Activated CD4-positive, alpha-beta T cell treated with anti-CD3 and anti-CD28 coated beads for 1 hour (primary cell): ENCODE data around the gene SIMC1.
A peak's percentile ranks its signal among the peaks of the same experiment; 100 is the strongest.

ENCODE experiments used
- DNase-seq: peaks from one replicate; pipeline ENCODE4 v3.0.0-alpha.2; 2020

SIMC1 gene

GRCh38 chr5:176317534-176318374 lies 79.5 kb downstream of the SIMC1 start:
- no peak for DNase-seq

GRCh38 chr5:176319827-176320554 lies 81.8 kb downstream of the SIMC1 start:
- DNase-seq = no peak

DNA sequence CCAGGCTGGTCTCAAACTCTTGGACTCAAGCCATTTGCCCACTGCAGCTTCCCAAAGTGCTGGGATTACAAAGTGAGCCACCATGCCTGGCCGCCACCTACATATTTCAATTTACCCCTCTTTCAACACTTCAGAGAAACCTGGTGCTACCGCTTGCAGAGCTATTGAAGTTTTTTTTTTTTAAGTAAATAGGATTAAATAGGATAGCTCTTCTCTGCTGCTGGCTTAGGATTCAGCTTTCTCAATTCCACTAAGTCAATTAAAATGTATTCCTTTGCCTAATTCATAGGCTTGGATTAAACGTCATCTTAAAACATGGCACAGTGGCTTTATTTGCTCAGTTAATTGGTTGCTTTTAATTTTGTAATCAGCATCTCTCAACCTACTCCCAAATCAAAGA lies 82.4 kb downstream of the SIMC1 start:
- no peak for DNase-seq

GRCh38 chr5:176334031-176334770 lies 96.0 kb downstream of the SIMC1 start:
- no peak for DNase-seq

- no peak for DNase-seq
These were observed 99.7 kb downstream of the SIMC1 start for GRCh38 chr5:176337913-176338312.

GRCh38 chr5:176339304-176339703 lies 101.1 kb downstream of the SIMC1 start:
- DNase-seq = no peak

DNA sequence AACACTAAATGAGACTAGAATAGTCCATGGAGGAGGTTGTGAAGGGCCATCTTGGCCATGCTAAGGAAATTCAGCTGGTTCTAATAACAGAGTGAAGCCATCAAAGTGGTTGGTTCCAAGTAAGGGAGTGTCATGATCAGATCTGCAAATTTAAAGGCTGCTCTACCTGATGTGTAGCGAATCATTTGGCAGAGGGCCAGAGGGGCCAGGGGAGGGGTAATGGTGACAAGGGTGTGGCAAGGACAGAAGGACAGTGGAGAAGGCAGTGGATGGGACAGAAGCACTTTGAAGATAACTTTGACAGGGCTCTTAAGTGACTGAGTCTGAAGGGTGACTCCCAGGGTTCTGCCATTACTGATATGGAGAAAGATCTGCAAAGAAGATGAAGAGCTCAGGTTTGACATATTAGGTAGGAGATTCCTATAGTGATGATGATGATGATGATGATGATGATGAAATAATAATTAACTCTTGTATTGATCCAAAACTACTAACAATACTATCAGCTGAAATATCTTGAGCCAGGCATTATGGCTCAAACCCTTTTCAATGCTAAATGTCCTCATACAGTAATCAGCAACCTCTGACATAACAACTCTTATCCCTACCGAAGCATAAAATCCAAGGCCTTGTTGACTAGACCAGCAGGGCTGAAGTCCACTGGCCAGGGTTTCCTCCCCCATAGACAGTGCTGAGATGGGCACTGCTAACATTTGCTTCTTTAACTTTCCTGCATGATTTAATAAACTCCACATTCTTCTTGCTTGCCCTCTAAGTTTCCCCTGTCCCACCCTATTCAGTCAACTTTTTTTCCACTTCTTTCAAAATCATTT lies 103.3 kb downstream of the SIMC1 start:
- DNase-seq = no peak

GRCh38 chr5:176342158-176342483 lies 103.9 kb downstream of the SIMC1 start:
- DNase-seq = no peak

DNA sequence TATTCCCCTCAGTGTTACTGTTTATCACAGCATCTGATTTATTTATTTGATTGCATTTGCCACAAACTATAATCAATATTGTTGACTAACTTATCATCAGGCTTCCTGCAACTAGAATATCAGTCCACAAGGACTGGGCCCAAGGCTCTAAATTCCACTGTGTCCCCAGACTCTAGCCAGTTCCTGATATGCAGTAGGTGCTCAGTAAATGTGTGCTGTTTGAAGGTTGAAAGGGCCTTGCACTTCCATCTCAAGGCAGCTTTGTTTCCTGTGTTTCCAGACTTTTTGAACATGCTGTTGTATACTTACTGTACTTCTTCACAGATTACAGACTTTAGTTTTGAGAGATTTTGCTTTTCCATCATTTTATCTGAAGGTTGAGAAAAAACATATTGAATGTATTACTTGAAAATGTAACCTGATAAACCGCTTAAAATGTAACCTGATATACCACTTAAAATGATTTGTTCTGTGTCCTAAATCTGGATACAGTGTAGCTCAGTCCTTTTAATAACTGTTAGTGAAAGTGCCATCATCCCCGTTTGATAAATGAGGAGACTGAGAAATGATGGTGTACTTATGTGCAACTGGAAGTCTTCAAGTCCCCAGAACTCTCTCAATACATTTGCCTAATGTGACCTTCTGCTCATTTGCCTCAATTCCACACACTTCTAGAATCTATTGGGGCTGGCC lies 104.7 kb downstream of the SIMC1 start:
- no peak for DNase-seq

DNA sequence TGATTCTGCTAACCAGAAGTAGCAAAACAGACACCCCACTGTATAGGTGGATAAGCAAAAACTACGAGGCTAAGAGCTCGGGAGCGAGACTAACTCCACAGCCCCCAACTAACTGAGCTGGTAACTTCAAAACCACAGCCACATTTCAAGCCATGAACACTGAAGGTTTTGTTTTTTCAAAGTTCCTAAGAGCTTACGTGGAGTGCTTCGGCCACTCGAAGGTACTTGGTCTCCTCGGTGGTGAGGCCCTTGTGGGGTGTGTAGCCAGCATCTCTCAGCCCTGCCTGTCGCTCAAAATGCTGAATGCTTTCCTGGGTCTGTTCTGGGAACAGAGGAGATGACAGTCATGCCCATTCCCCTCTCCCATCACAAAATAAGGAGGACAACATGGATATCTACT lies 112.2 kb downstream of the SIMC1 start:
- no peak for DNase-seq

DNA sequence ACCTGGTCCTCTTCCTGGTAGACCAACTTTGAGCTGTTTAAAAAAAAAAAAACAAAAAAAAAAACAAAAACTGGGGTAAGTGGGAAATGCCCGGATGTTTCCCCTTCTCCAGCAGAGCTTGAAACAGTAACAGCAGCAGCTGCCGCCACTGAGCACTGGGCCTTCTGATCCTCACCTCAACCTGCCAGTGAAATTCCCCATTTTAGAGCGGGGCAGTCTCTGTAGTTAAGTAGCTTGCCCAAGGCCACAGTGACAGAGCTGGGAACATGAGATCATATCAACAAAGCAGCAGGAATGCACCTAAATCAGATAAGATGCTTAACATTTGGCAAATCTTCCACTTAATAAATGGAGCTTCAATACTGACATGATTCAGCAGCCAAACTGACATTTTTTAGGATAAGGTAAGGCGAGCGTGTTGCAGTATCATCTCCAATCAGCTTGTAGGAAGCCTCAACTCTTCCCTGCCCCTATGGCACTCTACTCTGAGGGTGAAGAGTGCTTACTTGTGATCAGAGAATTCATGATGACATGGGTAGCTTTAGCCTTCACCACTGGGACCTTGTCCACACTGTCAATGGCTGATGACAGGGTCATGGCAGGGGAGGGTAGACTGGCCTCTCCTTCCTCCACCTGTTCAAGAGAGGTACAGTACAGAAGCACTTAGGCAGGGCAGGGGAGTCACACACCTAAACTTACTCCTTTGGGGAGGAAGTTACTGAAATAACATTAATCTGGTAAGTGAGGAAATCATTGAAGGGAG lies 114.1 kb downstream of the SIMC1 start:
- DNase-seq = no peak

- no peak for DNase-seq
These were observed 115.3 kb downstream of the SIMC1 start for GRCh38 chr5:176353533-176353932.

- DNase-seq = no peak
These were observed 117.4 kb downstream of the SIMC1 start for GRCh38 chr5:176355400-176356178.

DNA sequence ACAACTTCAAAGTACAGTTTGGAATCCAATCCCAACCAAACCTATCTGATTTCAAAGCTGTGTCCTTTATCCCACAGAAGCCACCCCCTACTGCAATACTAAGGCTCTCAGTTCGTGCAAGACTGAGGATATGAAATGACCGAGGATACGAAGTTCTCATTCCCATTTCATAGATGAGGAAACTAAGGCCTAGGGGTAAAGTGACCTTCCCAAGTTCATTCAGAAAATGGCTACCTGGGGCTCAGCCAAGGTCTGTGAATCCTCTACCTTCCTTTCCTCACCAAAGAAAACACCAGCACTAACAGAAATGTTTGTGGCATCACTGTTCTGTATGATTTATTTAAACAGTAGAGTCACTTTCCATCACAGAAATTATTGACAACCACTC lies 117.9 kb downstream of the SIMC1 start:
- no peak for DNase-seq

DNA sequence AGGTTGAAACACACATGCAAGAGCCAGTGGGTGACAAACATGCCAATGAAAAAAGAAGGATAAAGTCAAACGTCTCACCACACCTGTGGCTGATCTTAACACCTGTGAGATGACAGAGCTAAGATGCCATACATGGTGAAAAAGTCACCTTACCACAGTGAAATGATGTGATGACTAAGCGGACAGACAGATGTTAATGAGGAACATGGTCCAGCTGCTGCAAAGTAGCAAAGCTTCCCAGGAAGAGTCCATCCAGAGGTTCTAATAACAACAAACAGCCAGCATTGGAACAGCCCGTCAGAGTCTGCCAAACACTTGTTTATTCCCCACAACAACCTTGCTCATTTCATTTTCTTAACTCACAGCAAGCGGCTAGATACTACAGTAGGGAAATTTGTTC lies 121.4 kb downstream of the SIMC1 start:
- no peak for DNase-seq

GRCh38 chr5:176360894-176361436 lies 122.7 kb downstream of the SIMC1 start:
- no peak for DNase-seq

DNA sequence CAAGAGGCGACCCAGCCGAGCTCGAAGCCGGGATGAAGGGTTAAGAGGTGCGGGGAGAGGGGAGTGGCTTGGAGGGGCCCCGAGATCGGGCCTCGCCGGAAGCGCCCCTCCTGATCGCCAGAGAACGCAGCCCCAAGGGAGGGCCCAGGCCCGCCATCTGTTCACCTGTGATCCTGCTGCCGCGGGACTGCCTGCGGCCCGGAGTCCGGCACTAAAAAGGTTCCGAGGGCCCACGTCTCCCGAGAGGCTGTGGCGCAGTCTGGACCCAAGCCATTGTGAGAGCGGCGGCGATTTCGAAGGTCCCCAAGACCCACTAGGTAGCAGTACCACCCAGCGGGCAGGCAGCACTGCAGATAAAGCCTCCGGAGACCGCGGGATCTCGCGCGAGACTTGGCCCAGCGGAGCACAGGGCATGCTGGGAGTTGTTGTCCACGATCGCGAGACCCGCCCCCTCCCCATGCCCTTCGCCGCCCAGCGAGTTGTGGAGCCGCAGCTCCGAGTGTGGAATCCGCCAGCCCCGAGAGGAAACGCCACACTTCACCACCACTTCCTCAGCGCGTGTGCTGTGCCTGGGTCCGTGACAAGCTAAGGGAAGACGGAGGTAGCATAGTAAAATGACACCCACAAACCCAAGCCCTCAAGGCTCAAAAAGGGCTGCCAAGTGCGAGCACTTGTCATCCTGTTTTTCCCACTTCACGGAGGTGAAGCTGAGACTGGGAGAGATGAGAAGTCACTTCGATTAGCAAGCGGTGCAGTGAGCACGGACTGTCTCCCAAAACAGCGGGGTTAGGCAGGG lies 123.4 kb downstream of the SIMC1 start, which contains the start of gene KIAA1191:
KIAA1191 (minus strand) TSS at position 328 of the 796 bp plus-strand sequence. CDS start 2,256 bp downstream, outside the sequence.
- DNase-seq = peak; percentile 90

GRCh38 chr5:176362233-176362490 lies 123.9 kb downstream of the SIMC1 start:
- DNase-seq = no peak

GRCh38 chr5:176364765-176365350 lies 126.6 kb downstream of the SIMC1 start:
- DNase-seq = no peak
